Globus pallidus (tissue), 1 donor: ENCODE measurements around the gene KCNAB1.
"Not testable (repeated sequence)": the region's sequence is repeated elsewhere in the genome, so short reads cannot be mapped to it uniquely, and the experiment has no call there.

Experiments used
- DNase-seq: peaks from one replicate; pipeline ENCODE4 v3.0.0-alpha.2; 2015; ENCODE audit warnings: low spot score

The KCNAB1 gene

GRCh38 chr3:156271995-156272719, 151.8 kb downstream of the KCNAB1 start:
- DNase-seq = no peak

- peak; percentile 40 for DNase-seq
Observed at GRCh38 chr3:156273111-156273694, 152.8 kb downstream of the KCNAB1 start.

- DNase-seq = no peak
Observed at GRCh38 chr3:156274791-156275190, 154.4 kb downstream of the KCNAB1 start.

GRCh38 chr3:156284637-156285036, 164.3 kb downstream of the KCNAB1 start:
- not testable (repeated sequence) for DNase-seq

GRCh38 chr3:156285626-156286025, 165.2 kb downstream of the KCNAB1 start:
- no peak for DNase-seq

- DNase-seq = no peak
Observed at GRCh38 chr3:156290924-156291271, 170.5 kb downstream of the KCNAB1 start.

GRCh38 chr3:156291272-156292123, 171.1 kb downstream of the KCNAB1 start:
- DNase-seq = no peak

GRCh38 chr3:156293566-156293965, 173.2 kb downstream of the KCNAB1 start:
- no peak for DNase-seq

GRCh38 chr3:156297582-156297981, 177.2 kb downstream of the KCNAB1 start:
- DNase-seq = no peak

- DNase-seq = no peak
Observed at GRCh38 chr3:156298014-156298413, 177.6 kb downstream of the KCNAB1 start.

- peak; percentile 63 for DNase-seq
Observed at GRCh38 chr3:156298938-156299337, 178.6 kb downstream of the KCNAB1 start.

- DNase-seq = no peak
Observed at GRCh38 chr3:156299569-156299968, 179.2 kb downstream of the KCNAB1 start.

GRCh38 chr3:156300371-156300770, 180.0 kb downstream of the KCNAB1 start:
- DNase-seq = no peak

- DNase-seq = no peak
Observed at GRCh38 chr3:156300929-156301840, 180.8 kb downstream of the KCNAB1 start.

- no peak for DNase-seq
Observed at GRCh38 chr3:156303001-156303707, 182.8 kb downstream of the KCNAB1 start.

GRCh38 chr3:156304406-156304805, 184.0 kb downstream of the KCNAB1 start:
- DNase-seq = no peak

GRCh38 chr3:156305672-156306071, 185.3 kb downstream of the KCNAB1 start:
- DNase-seq = no peak

- DNase-seq = no peak
Observed at GRCh38 chr3:156307704-156308103, 187.3 kb downstream of the KCNAB1 start.

- DNase-seq = no peak
Observed at GRCh38 chr3:156311431-156311830, 191.1 kb downstream of the KCNAB1 start.

GRCh38 chr3:156311930-156312329, 191.6 kb downstream of the KCNAB1 start:
- no peak for DNase-seq

- no peak for DNase-seq
Observed at GRCh38 chr3:156316076-156316475, 195.7 kb downstream of the KCNAB1 start.
